Measurements from ENCODE around the gene CHST6. TPM values are rescaled to one million over a fixed set of nuclear protein-coding genes. Genes with fewer than 3 reads are reported as not detected.

The CHST6 gene
- total RNA-seq, 1 experiment from 2014 or later, result 20.8 TPM

DNA sequence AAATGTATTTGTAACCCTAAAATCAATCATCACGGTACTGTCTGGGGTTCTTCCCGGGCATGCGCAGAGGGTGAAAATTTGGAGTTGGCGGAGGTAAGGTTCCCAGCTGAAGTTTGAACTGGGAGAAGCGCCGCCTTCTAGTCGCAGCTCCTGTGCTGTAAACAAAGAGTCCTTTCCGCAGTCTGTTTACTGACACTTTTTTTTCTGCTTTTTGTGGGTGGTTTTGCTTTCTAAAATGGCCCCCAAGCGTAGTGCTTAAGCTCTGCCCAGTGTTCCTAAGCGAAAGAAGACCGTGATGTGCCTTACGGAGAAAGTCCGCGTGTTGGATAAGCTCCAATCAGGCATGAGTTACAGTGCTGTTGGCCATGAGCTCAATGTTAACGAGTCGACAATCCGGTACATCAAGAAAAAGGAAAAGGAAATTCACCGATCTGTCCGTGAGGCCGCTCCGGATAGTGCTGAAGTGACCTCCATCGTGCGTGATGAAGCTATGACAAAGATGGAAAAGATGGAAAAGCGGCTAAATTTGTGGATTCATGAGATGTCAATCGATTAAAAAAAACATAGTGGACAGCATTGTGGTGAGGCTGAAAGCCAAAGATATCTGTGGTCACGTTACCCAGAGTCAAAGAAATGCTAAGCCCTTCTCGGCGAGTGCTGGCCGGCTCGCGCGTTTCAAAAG lies 61.4 kb downstream of the CHST6 start:
- Histone ChIP-seq H3K27me3 (ENCODE audit: insufficient read depth, low read length) (no peaks in the 10 kb centered on the region), H2BK120ac (ENCODE audit: low read depth, low read length, poor library complexity, severe bottlenecking) (peak overlapping the region; percentile 52), H3K9me3 (ENCODE audit: control insufficient read depth, low read depth, low read length) (no peaks in the 10 kb centered on the region), H3K14ac (ENCODE audit: insufficient read depth, low read length) (peak overlapping the region; percentile 99), H3K27ac (ENCODE audit: insufficient read length, low read depth, low read length) (peak overlapping the region; percentile 100), H3K23me2 (ENCODE audit: insufficient read length, low read depth, low read length, poor library complexity, severe bottlenecking) (peaks cover 18% of the 10 kb centered on the region), H2BK15ac (ENCODE audit: low read depth, low read length) (no peak overlapping the region), H2BK5ac (ENCODE audit: insufficient read length, low read length) (peak overlapping the region; percentile 88), H3K9ac (ENCODE audit: extremely low read depth, insufficient read length, low read length) (peak overlapping the region; percentile 99), H2BK20ac (ENCODE audit: low read depth, low read length, poor library complexity, severe bottlenecking) (peak overlapping the region; percentile 32), H3K79me1 (ENCODE audit: insufficient read depth, low read depth, low read length, poor library complexity, severe bottlenecking) (peaks cover 4% of the 10 kb centered on the region), H3K18ac (ENCODE audit: insufficient read length, low read depth, low read length) (peak overlapping the region; percentile 94), H2BK12ac (ENCODE audit: insufficient read length, low read depth, low read length) (peak overlapping the region; percentile 92), H3K4me2 (ENCODE audit: insufficient read depth, insufficient read length, low read length) (peak overlapping the region; percentile 100), H2AFZ (ENCODE audit: low read length) (peak overlapping the region; percentile 79), H4K8ac (replicated peaks; ENCODE audit: insufficient read length, low read depth, low read length) (peak overlapping the region; percentile 99), H3K4ac (ENCODE audit: low read depth, low read length) (peak overlapping the region; percentile 51; the same call in 1 of the 2 replicates), H3K4me1 (ENCODE audit: insufficient read depth, low read length) (no peaks in the 10 kb centered on the region; the same call in 1 of the 2 replicates), H2AK5ac (ENCODE audit: insufficient read length, low read length) (peak overlapping the region; percentile 94), H4K5ac (ENCODE audit: insufficient read length, low read depth, low read length) (peak overlapping the region; percentile 100), H4K20me1 (ENCODE audit: control insufficient read depth, insufficient read depth, insufficient read length) (no peaks in the 10 kb centered on the region), H3K79me2 (ENCODE audit: insufficient read depth, low read length) (peaks cover 6% of the 10 kb centered on the region; the same call in 1 of the 2 replicates), H4K91ac (ENCODE audit: insufficient read length, low read depth, low read length) (peak overlapping the region; percentile 65), H3K23ac (ENCODE audit: insufficient read length, low read depth, low read length) (no peak overlapping the region), H3K56ac (ENCODE audit: insufficient read length, low read depth, low read length) (peak overlapping the region; percentile 99), H3T11ph (ENCODE audit: low read length) (peak overlapping the region; percentile 67)
- Mint-ChIP-seq H3K9me3 (peaks cover 5 to 7% of the 10 kb centered on the region in 2 experiments; a peak in 4 of 5 replicates), H3K4me1 (peaks cover 17 to 18% of the 10 kb centered on the region in 2 experiments), H3K27ac (peak overlapping the region; percentile 78 to 97 (median 92)), H3K36me3 (ENCODE audit: insufficient read depth in 1 of 3, low read depth in 3 of 3) (peaks cover 9 to 18% (median 18%) of the 10 kb centered on the region in 3 experiments), H3K27me3 (ENCODE audit: low read depth) (peaks cover 10% of the 10 kb centered on the region), H3K4me3 (peak overlapping the region; percentile 69 to 95)
- TF ChIP-seq, protein P1, sequence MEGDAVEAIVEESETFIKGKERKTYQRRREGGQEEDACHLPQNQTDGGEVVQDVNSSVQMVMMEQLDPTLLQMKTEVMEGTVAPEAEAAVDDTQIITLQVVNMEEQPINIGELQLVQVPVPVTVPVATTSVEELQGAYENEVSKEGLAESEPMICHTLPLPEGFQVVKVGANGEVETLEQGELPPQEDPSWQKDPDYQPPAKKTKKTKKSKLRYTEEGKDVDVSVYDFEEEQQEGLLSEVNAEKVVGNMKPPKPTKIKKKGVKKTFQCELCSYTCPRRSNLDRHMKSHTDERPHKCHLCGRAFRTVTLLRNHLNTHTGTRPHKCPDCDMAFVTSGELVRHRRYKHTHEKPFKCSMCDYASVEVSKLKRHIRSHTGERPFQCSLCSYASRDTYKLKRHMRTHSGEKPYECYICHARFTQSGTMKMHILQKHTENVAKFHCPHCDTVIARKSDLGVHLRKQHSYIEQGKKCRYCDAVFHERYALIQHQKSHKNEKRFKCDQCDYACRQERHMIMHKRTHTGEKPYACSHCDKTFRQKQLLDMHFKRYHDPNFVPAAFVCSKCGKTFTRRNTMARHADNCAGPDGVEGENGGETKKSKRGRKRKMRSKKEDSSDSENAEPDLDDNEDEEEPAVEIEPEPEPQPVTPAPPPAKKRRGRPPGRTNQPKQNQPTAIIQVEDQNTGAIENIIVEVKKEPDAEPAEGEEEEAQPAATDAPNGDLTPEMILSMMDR (conservative IDR thresholded peaks at IDR 0.05), result no peak
- no CpG with 5 or more reads among the region's 32 CpGs for WGBS (ENCODE audit: extremely low coverage, insufficient read length, low lambda C conversion rate)
- peak; percentile 78 for DNase-seq

All from H9 (cell line).